Activated CD4-positive, CD25-positive, alpha-beta regulatory T cell (primary cell): ENCODE measurements around the gene GRIK2.

Experiments
- DNase-seq, 4 experiments: peaks; one replicate each; lab custom pipeline; 2025; lab: John Stamatoyannopoulos, UW

GRIK2 gene

GRCh38 chr6:101539510-101540245 is 146.2 kb downstream of the GRIK2 start:
- DNase-seq = no peak

GRCh38 chr6:101541894-101542293 is 148.4 kb downstream of the GRIK2 start:
- no peak for DNase-seq

GRCh38 chr6:101543796-101544195 is 150.3 kb downstream of the GRIK2 start:
- DNase-seq = no peak

- DNase-seq = no peak
Observed at GRCh38 chr6:101544286-101544685, 150.8 kb downstream of the GRIK2 start.

GRCh38 chr6:101545191-101545590 is 151.7 kb downstream of the GRIK2 start:
- no peak for DNase-seq

GRCh38 chr6:101550451-101550850 is 156.9 kb downstream of the GRIK2 start:
- DNase-seq = no peak

GRCh38 chr6:101554231-101554630 is 160.7 kb downstream of the GRIK2 start:
- no peak for DNase-seq

GRCh38 chr6:101558712-101559111 is 165.2 kb downstream of the GRIK2 start:
- no peak for DNase-seq

- DNase-seq = no peak
Observed at GRCh38 chr6:101572627-101573026, 179.1 kb downstream of the GRIK2 start.

- DNase-seq = no peak
Observed at GRCh38 chr6:101577091-101577490, 183.6 kb downstream of the GRIK2 start.

- no peak for DNase-seq
Observed at GRCh38 chr6:101578306-101578705, 184.8 kb downstream of the GRIK2 start.

GRCh38 chr6:101582792-101583191 is 189.3 kb downstream of the GRIK2 start:
- DNase-seq = no peak

GRCh38 chr6:101585501-101585900 is 192.0 kb downstream of the GRIK2 start:
- DNase-seq = no peak

GRCh38 chr6:101588343-101588742 is 194.8 kb downstream of the GRIK2 start:
- no peak for DNase-seq

- no peak for DNase-seq
Observed at GRCh38 chr6:101595276-101595675, 201.8 kb downstream of the GRIK2 start.

GRCh38 chr6:101597693-101598092 is 204.2 kb downstream of the GRIK2 start:
- DNase-seq = no peak

GRCh38 chr6:101605426-101605825 is 211.9 kb downstream of the GRIK2 start:
- DNase-seq = no peak

GRCh38 chr6:101605874-101606273 is 212.4 kb downstream of the GRIK2 start:
- no peak for DNase-seq

GRCh38 chr6:101607111-101607690 is 213.7 kb downstream of the GRIK2 start:
- DNase-seq = no peak

GRCh38 chr6:101608703-101609102 is 215.2 kb downstream of the GRIK2 start:
- DNase-seq = no peak

- DNase-seq = no peak
Observed at GRCh38 chr6:101613556-101613955, 220.0 kb downstream of the GRIK2 start.

GRCh38 chr6:101614774-101615173 is 221.3 kb downstream of the GRIK2 start:
- no peak for DNase-seq

- no peak for DNase-seq
Observed at GRCh38 chr6:101626269-101626668, 232.8 kb downstream of the GRIK2 start.

- DNase-seq = no peak
Observed at GRCh38 chr6:101630941-101631340, 237.4 kb downstream of the GRIK2 start.
